ENCODE measurements around the gene TMEM119.
"Not testable (repeated sequence)": the region's sequence is repeated elsewhere in the genome, so short reads cannot be mapped to it uniquely, and the experiment has no call there.

The TMEM119 gene

GRCh38 chr12:108582978-108583770 lies 14.7 kb downstream of the TMEM119 start:
- DNase-seq (ENCODE audit: low spot score): no peak

- no peak for DNase-seq (ENCODE audit: low spot score)
These were observed 15.4 kb downstream of the TMEM119 start for GRCh38 chr12:108582509-108582908.

- no peak for DNase-seq (ENCODE audit: low spot score)
These were observed 16.3 kb downstream of the TMEM119 start for GRCh38 chr12:108581311-108582227.

- no peak for DNase-seq (ENCODE audit: low spot score)
These were observed 17.4 kb downstream of the TMEM119 start for GRCh38 chr12:108580531-108580930.

- no peak for DNase-seq (ENCODE audit: low spot score)
These were observed 19.1 kb downstream of the TMEM119 start for GRCh38 chr12:108578813-108579212.

GRCh38 chr12:108578264-108578663 lies 19.6 kb downstream of the TMEM119 start:
- DNase-seq (ENCODE audit: low spot score): no peak

GRCh38 chr12:108577458-108577857 lies 20.4 kb downstream of the TMEM119 start:
- no peak for DNase-seq (ENCODE audit: low spot score)

GRCh38 chr12:108576660-108577234 lies 21.1 kb downstream of the TMEM119 start:
- DNase-seq (ENCODE audit: low spot score): no peak

- no peak for DNase-seq (ENCODE audit: low spot score)
These were observed 22.5 kb downstream of the TMEM119 start for GRCh38 chr12:108575199-108575912.

GRCh38 chr12:108574276-108574675 lies 23.6 kb downstream of the TMEM119 start:
- not testable (repeated sequence) for DNase-seq (ENCODE audit: low spot score)

- DNase-seq (ENCODE audit: low spot score): no peak
These were observed 24.6 kb downstream of the TMEM119 start for GRCh38 chr12:108573317-108573716.

- no peak for DNase-seq (ENCODE audit: low spot score)
These were observed 25.6 kb downstream of the TMEM119 start for GRCh38 chr12:108572166-108572790.

GRCh38 chr12:108571609-108572165 lies 26.2 kb downstream of the TMEM119 start:
- no peak for DNase-seq (ENCODE audit: low spot score)

GRCh38 chr12:108570743-108571608 lies 26.9 kb downstream of the TMEM119 start:
- no peak for DNase-seq (ENCODE audit: low spot score)

- no peak for DNase-seq (ENCODE audit: low spot score)
These were observed 29.3 kb downstream of the TMEM119 start for GRCh38 chr12:108568338-108569154.

- DNase-seq (ENCODE audit: low spot score): no peak
These were observed 30.2 kb downstream of the TMEM119 start for GRCh38 chr12:108567406-108568337.

- DNase-seq (ENCODE audit: low spot score): no peak
These were observed 31.4 kb downstream of the TMEM119 start for GRCh38 chr12:108566452-108566851.

- peak; percentile 69 for DNase-seq (ENCODE audit: low spot score)
These were observed 31.9 kb downstream of the TMEM119 start for GRCh38 chr12:108565976-108566375.
